ENCODE results near the gene MGAT5. TPM values are rescaled to one million over a fixed set of nuclear protein-coding genes. Genes with fewer than 3 reads are reported as not detected.

The MGAT5 gene
- total RNA-seq, 1 experiment from 2014 or later, result 34.0 TPM

DNA sequence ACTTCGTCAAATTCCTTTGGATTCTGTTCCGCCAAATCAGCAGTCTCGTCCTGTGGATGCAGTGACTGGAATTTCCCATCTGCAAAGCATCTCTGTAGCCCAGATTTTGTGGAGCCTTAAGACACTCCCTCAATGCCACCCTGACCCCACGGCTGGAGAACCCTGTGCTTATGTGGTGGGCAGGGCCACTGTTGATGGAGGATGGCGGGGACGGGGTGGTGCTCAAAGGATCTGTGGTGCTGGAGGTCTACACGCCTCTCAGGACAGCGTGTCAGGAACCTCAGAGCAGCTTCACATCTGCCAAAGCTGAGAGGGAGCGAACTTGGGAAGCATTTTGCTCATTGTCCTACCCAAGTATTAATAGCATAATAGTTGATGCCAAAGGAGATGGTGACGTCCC, 200.1 kb downstream of the MGAT5 start:
- Histone ChIP-seq H3K36me3 (ENCODE audit: control insufficient read depth in 1 of 2, insufficient read depth in 2 of 2, low read length in 2 of 2) (no peaks in the 10 kb centered on the region; a peak in 1 of 4 replicates), H3K9ac (ENCODE audit: low read length) (no peak overlapping the region), H4K20me1 (ENCODE audit: insufficient read depth) (no peaks in the 10 kb centered on the region), H3K27ac (ENCODE audit: low read depth, low read length) (no peak overlapping the region), H3K4me1 (ENCODE audit: control insufficient read depth in 1 of 2, insufficient read depth in 2 of 2, low read length in 2 of 2) (no peaks in the 10 kb centered on the region), H2AFZ (ENCODE audit: low read depth, low read length, poor library complexity, severe bottlenecking) (no peak overlapping the region), H3K79me2 (ENCODE audit: insufficient read depth, low read length) (no peaks in the 10 kb centered on the region), H3K9me3 (ENCODE audit: control insufficient read depth in 1 of 2, insufficient read depth in 1 of 2, low read depth in 1 of 2, low read length in 2 of 2) (no peaks in the 10 kb centered on the region), H3K4me2 (ENCODE audit: low read length) (no peak overlapping the region), H3K9me2 (ENCODE audit: insufficient read depth) (no peaks in the 10 kb centered on the region), H3K4me3 (replicated peaks in 1 of 2; ENCODE audit: low read depth in 1 of 2, low read length in 2 of 2) (no peak overlapping the region), H3K27me3 (ENCODE audit: insufficient read depth, low read length) (no peaks in the 10 kb centered on the region)
- DNase-seq (ENCODE audit: low read depth, low spot score), result no peak
- no TSS peak for BruUV-seq (replicated peaks)
- ChIA-PET CTCF (interaction anchor here (1.7 kb wide), 1 partner anchor 335 kb away, joined by 3 read pairs; no protein-coding TSS in a partner anchor), POLR2A (no interaction called here), RAD21 (ENCODE audit: low non-redundant PET in 1 of 2, low total read pairs in 2 of 2, uncharacterized antibody in 2 of 2, unreplicated experiment in 2 of 2) (no interaction called here)
- intact Hi-C loops (cut with micrococcal nuclease), result no loop called here
- no peak for TF ChIP-seq JUND (IDR thresholded peaks at IDR 0.05)
- no peak for TF ChIP-seq ELF1 (IDR thresholded peaks at IDR 0.05; ENCODE audit: borderline replicate concordance, low read depth)
- TF ChIP-seq ZNF274 (IDR thresholded peaks at IDR 0.05; ENCODE audit: low read depth, low read length), result no peak
- TF ChIP-seq, protein P1, sequence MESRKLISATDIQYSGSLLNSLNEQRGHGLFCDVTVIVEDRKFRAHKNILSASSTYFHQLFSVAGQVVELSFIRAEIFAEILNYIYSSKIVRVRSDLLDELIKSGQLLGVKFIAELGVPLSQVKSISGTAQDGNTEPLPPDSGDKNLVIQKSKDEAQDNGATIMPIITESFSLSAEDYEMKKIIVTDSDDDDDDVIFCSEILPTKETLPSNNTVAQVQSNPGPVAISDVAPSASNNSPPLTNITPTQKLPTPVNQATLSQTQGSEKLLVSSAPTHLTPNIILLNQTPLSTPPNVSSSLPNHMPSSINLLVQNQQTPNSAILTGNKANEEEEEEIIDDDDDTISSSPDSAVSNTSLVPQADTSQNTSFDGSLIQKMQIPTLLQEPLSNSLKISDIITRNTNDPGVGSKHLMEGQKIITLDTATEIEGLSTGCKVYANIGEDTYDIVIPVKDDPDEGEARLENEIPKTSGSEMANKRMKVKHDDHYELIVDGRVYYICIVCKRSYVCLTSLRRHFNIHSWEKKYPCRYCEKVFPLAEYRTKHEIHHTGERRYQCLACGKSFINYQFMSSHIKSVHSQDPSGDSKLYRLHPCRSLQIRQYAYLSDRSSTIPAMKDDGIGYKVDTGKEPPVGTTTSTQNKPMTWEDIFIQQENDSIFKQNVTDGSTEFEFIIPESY (IDR thresholded peaks at IDR 0.05; ENCODE audit: extremely low read depth, insufficient replicate concordance, low read length), result no peak
- no peak for TF ChIP-seq CEBPB (IDR thresholded peaks at IDR 0.05; ENCODE audit: low read depth)
- TF ChIP-seq SRF (IDR thresholded peaks at IDR 0.05; ENCODE audit: low read depth), result no peak
- no peak for TF ChIP-seq SIN3A (IDR thresholded peaks at IDR 0.05; ENCODE audit: low read depth)
- TF ChIP-seq RAD21 (IDR thresholded peaks at IDR 0.05; ENCODE audit: low read depth), result no peak
- TF ChIP-seq FOSL1 (IDR thresholded peaks at IDR 0.05; ENCODE audit: low read depth), result no peak
- ATAC-seq, result no peak

DNA sequence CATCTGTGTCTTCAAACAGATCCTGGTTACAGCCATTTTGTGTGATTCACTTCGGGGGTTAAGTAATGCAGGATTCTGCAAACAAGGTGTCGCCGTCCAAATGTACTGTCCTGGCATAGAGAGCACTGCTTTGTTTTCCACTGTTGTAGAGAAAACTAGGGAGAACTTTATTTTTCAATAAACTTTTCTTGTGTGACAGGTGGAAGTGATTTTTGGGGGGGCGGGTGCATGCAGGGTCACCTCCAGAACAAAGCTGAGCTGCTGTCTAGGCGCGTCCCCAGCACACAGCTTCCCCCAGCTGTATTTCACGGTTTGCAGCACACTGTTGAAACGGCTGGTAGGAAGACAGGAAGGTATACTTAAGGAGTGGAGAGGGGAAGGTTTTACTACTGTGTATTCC, 200.6 kb downstream of the MGAT5 start:
- H3K9ac ChIP-seq (ENCODE audit: low read length), result no peak overlapping the region
- H3K9me3 ChIP-seq (ENCODE audit: control insufficient read depth in 1 of 2, insufficient read depth in 1 of 2, low read depth in 1 of 2, low read length in 2 of 2), result no peaks in the 10 kb centered on the region
- H3K4me1 ChIP-seq (ENCODE audit: control insufficient read depth in 1 of 2, insufficient read depth in 2 of 2, low read length in 2 of 2), result no peaks in the 10 kb centered on the region
- no peaks in the 10 kb centered on the region for H3K9me2 ChIP-seq (ENCODE audit: insufficient read depth)
- no peaks in the 10 kb centered on the region for H3K27me3 ChIP-seq (ENCODE audit: insufficient read depth, low read length)
- no TSS peak for BruUV-seq (replicated peaks)
- TF ChIP-seq CEBPB (IDR thresholded peaks at IDR 0.05; ENCODE audit: low read depth) (no peak), EGR1 (IDR thresholded peaks at IDR 0.05; ENCODE audit: low read depth) (no peak), POLR2AphosphoS5 (IDR thresholded peaks at IDR 0.05; ENCODE audit: low read depth, low read length) (no peak)
- TF ChIP-seq, protein P1 (IDR thresholded peaks at IDR 0.05; ENCODE audit: extremely low read depth, insufficient replicate concordance, low read length), result no peak
- TF ChIP-seq, protein P2, sequence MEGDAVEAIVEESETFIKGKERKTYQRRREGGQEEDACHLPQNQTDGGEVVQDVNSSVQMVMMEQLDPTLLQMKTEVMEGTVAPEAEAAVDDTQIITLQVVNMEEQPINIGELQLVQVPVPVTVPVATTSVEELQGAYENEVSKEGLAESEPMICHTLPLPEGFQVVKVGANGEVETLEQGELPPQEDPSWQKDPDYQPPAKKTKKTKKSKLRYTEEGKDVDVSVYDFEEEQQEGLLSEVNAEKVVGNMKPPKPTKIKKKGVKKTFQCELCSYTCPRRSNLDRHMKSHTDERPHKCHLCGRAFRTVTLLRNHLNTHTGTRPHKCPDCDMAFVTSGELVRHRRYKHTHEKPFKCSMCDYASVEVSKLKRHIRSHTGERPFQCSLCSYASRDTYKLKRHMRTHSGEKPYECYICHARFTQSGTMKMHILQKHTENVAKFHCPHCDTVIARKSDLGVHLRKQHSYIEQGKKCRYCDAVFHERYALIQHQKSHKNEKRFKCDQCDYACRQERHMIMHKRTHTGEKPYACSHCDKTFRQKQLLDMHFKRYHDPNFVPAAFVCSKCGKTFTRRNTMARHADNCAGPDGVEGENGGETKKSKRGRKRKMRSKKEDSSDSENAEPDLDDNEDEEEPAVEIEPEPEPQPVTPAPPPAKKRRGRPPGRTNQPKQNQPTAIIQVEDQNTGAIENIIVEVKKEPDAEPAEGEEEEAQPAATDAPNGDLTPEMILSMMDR (IDR thresholded peaks at IDR 0.05 in 2 of 3, conservative IDR thresholded peaks at IDR 0.05 in 1 of 3; ENCODE audit: borderline replicate concordance in 1 of 3, insufficient read depth in 1 of 3, low read depth in 2 of 3, low read length in 2 of 3), result no peak
- TF ChIP-seq, protein P3, sequence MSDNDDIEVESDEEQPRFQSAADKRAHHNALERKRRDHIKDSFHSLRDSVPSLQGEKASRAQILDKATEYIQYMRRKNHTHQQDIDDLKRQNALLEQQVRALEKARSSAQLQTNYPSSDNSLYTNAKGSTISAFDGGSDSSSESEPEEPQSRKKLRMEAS (IDR thresholded peaks at IDR 0.05), result no peak
- ChIA-PET RAD21 (ENCODE audit: low non-redundant PET in 1 of 2, low total read pairs in 2 of 2, uncharacterized antibody in 2 of 2, unreplicated experiment in 2 of 2) (no interaction called here), CTCF (interaction anchor here (1.7 kb wide), 1 partner anchor 336 kb away, joined by 3 read pairs; no protein-coding TSS in a partner anchor), POLR2A (no interaction called here)
- H3K79me2 ChIP-seq (ENCODE audit: insufficient read depth, low read length), result no peaks in the 10 kb centered on the region
- no peaks in the 10 kb centered on the region; a peak in 1 of 4 replicates for H3K36me3 ChIP-seq (ENCODE audit: control insufficient read depth in 1 of 2, insufficient read depth in 2 of 2, low read length in 2 of 2)
- no peak overlapping the region for H2AFZ ChIP-seq (ENCODE audit: low read depth, low read length, poor library complexity, severe bottlenecking)
- DNase-seq (ENCODE audit: low read depth, low spot score), result no peak
- H3K27ac ChIP-seq (ENCODE audit: low read depth, low read length), result no peak overlapping the region
- no peaks in the 10 kb centered on the region for H4K20me1 ChIP-seq (ENCODE audit: insufficient read depth)
- no peak overlapping the region for H3K4me3 ChIP-seq (replicated peaks in 1 of 2; ENCODE audit: low read depth in 1 of 2, low read length in 2 of 2)
- H3K4me2 ChIP-seq (ENCODE audit: low read length), result no peak overlapping the region
- no peak for ATAC-seq
- intact Hi-C loops (cut with micrococcal nuclease), result no loop called here

All from HCT116 (cell line).